KMS-11 (cell line): Measurements from ENCODE around the gene TMEM130.
A peak's percentile ranks its signal among the peaks of the same experiment; 100 is the strongest.

Experiments used
- H2AFZ ChIP-seq: fragments of 200-600 bp; sonication (generic); 2 replicates; pipeline ENCODE4 v1.6.1; 2016; ENCODE audit warnings: antibody characterized with exemption, mixed run types, low read depth
- H3K27ac ChIP-seq: fragments of 200-600 bp; sonication (generic); 2 replicates; pipeline ENCODE4 v1.6.1; 2016; ENCODE audit warnings: mild to moderate bottlenecking, mixed run types
- H3K27me3 ChIP-seq: fragments of 200-600 bp; sonication (generic); 2 replicates; pipeline ENCODE4 v1.6.1; 2017; ENCODE audit warnings: mild to moderate bottlenecking, low read depth, mixed run types, moderate library complexity; ENCODE audit not compliant: insufficient read depth
- H3K36me3 ChIP-seq: fragments of 200-600 bp; sonication (generic); 2 replicates; pipeline ENCODE4 v1.6.1; 2017; ENCODE audit warnings: mild to moderate bottlenecking, mixed run types; ENCODE audit not compliant: insufficient read depth
- H3K4me1 ChIP-seq: fragments of 200-600 bp; sonication (generic); 2 replicates; pipeline ENCODE4 v1.6.1; 2016; ENCODE audit warnings: mild to moderate bottlenecking, low read depth, mixed run types; ENCODE audit not compliant: poor library complexity, severe bottlenecking
- H3K4me2 ChIP-seq: fragments of 200-600 bp; sonication (generic); 2 replicates; pipeline ENCODE4 v1.7.0; 2016; ENCODE audit warnings: mild to moderate bottlenecking, mixed run types
- H3K4me3 ChIP-seq: fragments of 200-600 bp; sonication (generic); IDR thresholded peaks from 2 replicates; pipeline ENCODE4 v1.6.1; 2017; ENCODE audit warnings: low read depth, low read length, mixed read lengths; ENCODE audit not compliant: insufficient read depth
- H3K79me2 ChIP-seq: fragments of 200-600 bp; sonication (generic); 2 replicates; pipeline ENCODE4 v1.6.1; 2016; ENCODE audit warnings: low read depth, mixed run types; ENCODE audit not compliant: insufficient read depth
- H3K9ac ChIP-seq: fragments of 200-600 bp; sonication (generic); 2 replicates; pipeline ENCODE4 v1.6.1; 2016; ENCODE audit warnings: mild to moderate bottlenecking, mixed run types
- H4K20me1 ChIP-seq: fragments of 200-600 bp; sonication (generic); 2 replicates; pipeline ENCODE4 v1.6.1; 2016; ENCODE audit warnings: mild to moderate bottlenecking, mixed run types; ENCODE audit not compliant: insufficient read depth
- TF ChIP-seq, protein P1 (sequence below): fragments of 200-600 bp; sonication (generic); conservative IDR thresholded peaks from 2 replicates; pipeline ENCODE4 v1.6.1; 2017; ENCODE audit warnings: low read depth, mild to moderate bottlenecking, antibody characterized with exemption, low read length, moderate library complexity, mixed read lengths

TMEM130 gene

DNA sequence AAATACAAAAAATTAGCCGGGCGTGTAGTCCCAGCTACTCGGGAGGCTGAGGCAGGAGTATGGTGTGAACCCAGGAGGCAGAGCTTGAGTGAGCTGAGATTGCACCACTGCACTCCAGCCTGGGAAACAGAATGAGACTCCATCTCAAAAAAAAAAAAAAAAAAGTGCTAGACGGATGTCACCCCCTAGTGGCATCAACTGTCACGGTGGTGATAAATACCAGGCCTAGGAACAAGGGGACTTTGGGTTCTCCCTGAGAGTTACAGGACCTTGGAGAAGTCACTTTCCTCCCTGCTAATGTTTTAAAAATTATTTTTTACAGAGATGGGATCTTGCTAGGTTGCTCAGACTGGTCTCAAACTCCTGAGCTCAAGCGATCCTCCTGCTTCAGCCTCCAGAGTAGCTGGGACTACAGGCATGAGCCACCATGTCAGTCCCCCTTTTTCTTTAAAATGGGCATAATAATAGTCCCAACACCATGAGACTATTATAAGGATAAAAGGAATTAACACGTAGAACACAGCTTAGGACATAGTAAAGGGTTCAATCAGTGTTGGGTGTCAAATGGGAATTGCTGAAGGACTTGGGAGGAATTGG, 2.6 kb upstream of the TMEM130 start:
- no peak overlapping the region for H3K4me3 ChIP-seq
- no peaks in the 10 kb centered on the region for H3K79me2 ChIP-seq
- H4K20me1 ChIP-seq = no peaks in the 10 kb centered on the region
- H3K4me2 ChIP-seq = no peak overlapping the region
- H3K27me3 ChIP-seq = no peaks in the 10 kb centered on the region
- H3K4me1 ChIP-seq = no peaks in the 10 kb centered on the region
- TF ChIP-seq, protein P1, sequence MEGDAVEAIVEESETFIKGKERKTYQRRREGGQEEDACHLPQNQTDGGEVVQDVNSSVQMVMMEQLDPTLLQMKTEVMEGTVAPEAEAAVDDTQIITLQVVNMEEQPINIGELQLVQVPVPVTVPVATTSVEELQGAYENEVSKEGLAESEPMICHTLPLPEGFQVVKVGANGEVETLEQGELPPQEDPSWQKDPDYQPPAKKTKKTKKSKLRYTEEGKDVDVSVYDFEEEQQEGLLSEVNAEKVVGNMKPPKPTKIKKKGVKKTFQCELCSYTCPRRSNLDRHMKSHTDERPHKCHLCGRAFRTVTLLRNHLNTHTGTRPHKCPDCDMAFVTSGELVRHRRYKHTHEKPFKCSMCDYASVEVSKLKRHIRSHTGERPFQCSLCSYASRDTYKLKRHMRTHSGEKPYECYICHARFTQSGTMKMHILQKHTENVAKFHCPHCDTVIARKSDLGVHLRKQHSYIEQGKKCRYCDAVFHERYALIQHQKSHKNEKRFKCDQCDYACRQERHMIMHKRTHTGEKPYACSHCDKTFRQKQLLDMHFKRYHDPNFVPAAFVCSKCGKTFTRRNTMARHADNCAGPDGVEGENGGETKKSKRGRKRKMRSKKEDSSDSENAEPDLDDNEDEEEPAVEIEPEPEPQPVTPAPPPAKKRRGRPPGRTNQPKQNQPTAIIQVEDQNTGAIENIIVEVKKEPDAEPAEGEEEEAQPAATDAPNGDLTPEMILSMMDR = peak; percentile 73
- H2AFZ ChIP-seq = no peak overlapping the region
- H3K27ac ChIP-seq = no peak overlapping the region
- no peaks in the 10 kb centered on the region for H3K36me3 ChIP-seq
- no peak overlapping the region for H3K9ac ChIP-seq

DNA sequence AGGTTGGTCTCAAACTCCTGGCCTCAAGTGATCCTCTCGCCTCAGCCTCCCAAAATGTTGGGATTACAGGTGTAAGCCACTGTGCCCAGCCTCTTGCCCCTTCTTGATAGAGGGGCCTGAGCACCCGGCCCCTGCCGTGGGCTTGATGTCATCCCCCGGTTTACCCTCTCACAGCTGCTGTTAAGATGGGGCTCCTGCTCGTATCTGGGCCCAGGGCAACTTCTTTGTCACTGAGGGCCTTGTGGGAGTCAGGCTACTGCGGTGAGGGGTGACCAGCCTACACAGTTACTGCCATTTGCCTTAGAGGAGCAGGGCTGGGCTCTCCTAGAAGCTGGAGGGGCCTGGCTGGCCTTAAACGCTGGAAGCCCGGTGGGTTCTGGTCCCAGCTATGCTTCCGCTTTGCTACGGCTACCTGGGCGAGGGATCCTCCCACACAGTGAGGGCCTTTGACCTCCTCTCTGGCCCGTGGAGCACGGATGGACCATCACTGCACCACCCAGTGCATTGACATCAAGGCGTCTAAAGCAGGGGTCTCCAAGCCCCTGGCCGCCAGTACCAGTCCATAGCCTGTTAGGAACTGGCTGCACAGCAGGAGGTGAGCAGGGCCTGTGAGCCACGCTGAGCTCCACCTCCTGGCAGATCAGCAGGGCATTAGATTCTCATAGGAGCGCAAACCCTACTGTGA, 1.1 kb upstream of the TMEM130 start:
- H3K79me2 ChIP-seq = no peaks in the 10 kb centered on the region
- TF ChIP-seq, protein P1 = no peak
- no peaks in the 10 kb centered on the region for H3K4me1 ChIP-seq
- H3K36me3 ChIP-seq = no peaks in the 10 kb centered on the region
- H3K27ac ChIP-seq = no peak overlapping the region
- H3K9ac ChIP-seq = no peak overlapping the region
- no peaks in the 10 kb centered on the region for H3K27me3 ChIP-seq
- no peak overlapping the region for H3K4me3 ChIP-seq
- no peaks in the 10 kb centered on the region for H4K20me1 ChIP-seq
- H3K4me2 ChIP-seq = no peak overlapping the region
- no peak overlapping the region for H2AFZ ChIP-seq

DNA sequence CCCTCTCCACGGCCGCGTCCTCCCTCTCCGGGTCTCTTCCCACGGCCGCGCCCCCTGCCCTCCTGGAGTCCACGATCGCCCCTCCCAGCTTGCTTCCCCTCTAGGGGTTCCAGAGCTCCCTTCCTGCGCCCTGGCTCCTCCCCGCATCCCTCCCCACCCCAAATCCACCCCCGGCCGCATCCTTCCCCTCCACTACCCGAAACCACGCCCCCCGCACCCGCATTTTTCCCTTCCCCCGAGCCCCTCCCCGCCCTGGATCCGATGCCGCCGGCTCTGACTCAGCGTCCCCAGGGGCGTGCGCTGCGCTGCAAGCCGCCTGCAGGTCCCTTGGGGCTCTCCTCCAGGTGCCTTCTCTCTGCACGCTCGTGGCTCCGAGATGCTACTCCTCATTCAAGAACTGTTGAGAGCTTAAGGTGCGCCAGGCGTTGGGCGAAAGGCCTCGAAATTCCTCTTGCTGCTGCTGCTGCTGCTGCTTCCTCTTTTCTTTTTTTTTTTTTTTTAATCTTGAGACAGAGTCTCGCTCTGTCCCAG, 372 bp upstream of the TMEM130 start:
- no peaks in the 10 kb centered on the region for H4K20me1 ChIP-seq
- TF ChIP-seq, protein P1 = no peak
- no peaks in the 10 kb centered on the region for H3K36me3 ChIP-seq
- no peaks in the 10 kb centered on the region for H3K79me2 ChIP-seq
- H3K27me3 ChIP-seq = no peaks in the 10 kb centered on the region
- no peak overlapping the region for H3K27ac ChIP-seq
- H3K4me1 ChIP-seq = no peaks in the 10 kb centered on the region
- H2AFZ ChIP-seq = no peak overlapping the region
- H3K9ac ChIP-seq = no peak overlapping the region
- H3K4me2 ChIP-seq = no peak overlapping the region
- no peak overlapping the region for H3K4me3 ChIP-seq

DNA sequence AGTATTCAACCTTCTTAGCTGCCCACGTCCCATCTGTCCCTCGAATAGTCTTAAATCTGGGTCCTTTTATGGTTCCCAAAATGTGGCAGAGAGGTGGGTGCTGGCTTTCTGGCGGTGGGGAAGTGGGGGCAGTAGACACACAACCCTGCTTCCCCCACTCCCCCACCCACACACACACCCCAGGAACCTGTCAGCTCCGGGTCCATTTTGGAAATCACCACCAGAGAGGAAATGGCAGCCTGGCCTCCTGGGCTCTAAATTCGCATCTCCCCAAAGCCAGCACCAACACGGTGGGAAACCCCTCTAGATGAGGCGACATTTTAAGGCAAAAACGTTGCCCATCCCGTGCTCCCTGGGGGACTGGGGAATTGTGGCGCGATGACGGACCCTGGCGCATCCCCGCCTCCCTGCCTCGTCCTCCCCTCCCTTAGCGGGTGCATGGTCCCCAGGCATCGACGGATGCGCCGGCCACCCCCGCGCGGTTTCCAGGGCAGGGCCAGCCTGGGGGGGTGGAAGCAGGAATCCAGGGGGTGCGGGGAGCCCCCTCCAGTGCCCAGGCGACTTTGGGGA, 702 bp downstream of the TMEM130 start:
- Histone ChIP-seq H2AFZ (no peak overlapping the region), H3K27ac (no peak overlapping the region)

More for the DNA sequence above, 702 bp downstream of the TMEM130 start:
- H3K36me3 ChIP-seq = no peaks in the 10 kb centered on the region
- H3K9ac ChIP-seq = no peak overlapping the region
- TF ChIP-seq, protein P1 = no peak
- no peaks in the 10 kb centered on the region for H3K4me1 ChIP-seq
- H3K4me2 ChIP-seq = no peak overlapping the region
- no peaks in the 10 kb centered on the region for H3K79me2 ChIP-seq
- no peaks in the 10 kb centered on the region for H3K27me3 ChIP-seq
- H3K4me3 ChIP-seq = no peak overlapping the region
- no peaks in the 10 kb centered on the region for H4K20me1 ChIP-seq
